ENCODE results near the gene GID4. TPM values are rescaled to one million over a fixed set of nuclear protein-coding genes. Genes with fewer than 3 reads are reported as not detected.

Gene GID4
- total RNA-seq, 1 donor from 2014 or later: 8.3 TPM

DNA sequence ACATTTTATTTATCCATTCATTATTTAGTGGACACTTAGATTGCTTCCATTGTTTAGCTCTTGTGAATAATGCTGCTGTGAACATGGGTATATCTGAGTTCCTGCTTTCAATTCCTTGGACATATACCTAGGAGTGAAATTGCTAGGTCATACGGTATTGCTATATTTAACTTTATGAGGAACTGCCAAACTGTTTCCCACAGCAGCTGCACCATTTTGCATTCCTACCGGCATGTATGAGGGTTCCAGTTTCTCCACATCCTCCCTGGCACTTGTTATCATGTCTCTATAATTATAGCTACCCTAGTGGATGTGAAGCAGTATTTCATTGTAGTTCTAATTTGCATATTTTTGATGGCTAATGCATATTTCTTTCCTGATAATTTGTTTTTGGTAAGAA is 24.8 kb downstream of the GID4 start:
- Histone ChIP-seq H3K36me3 (peaks cover 54 to 63% of the 10 kb centered on the region in 2 donors), H3K27ac (no peak overlapping the region)
- intact Hi-C loops (cut with DNase I): no loop called here

DNA sequence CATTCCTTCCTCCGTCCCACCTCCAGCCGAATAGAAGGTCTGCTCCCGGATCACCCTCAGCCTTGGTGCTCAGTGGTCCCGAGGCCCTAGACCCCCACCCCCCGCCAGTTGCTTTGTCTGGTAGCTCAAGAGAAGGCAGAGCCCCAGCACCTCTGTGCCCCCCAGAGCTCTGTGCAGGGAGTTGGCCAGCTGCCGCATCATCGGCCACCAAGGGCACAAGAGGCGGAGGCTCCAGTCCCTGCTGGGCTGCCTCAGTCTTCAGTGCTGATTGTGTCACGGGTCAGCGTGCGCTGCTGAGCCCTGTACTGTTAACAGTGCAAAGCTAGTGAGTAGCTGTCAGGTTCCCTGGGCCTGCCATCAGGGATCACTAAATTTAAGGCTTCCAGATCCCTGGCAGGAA is 26.3 kb downstream of the GID4 start:
- DNase-seq (ENCODE audit: low spot score in 2 of 2): no peak
- Histone ChIP-seq H3K27me3 (no peaks in the 10 kb centered on the region), H3K9me3 (no peaks in the 10 kb centered on the region), H3K27ac (no peak overlapping the region), H3K36me3 (peaks cover 45 to 52% of the 10 kb centered on the region in 2 donors), H3K4me1 (no peaks in the 10 kb centered on the region), H3K4me3 (no peak overlapping the region)
- TF ChIP-seq, protein P1, sequence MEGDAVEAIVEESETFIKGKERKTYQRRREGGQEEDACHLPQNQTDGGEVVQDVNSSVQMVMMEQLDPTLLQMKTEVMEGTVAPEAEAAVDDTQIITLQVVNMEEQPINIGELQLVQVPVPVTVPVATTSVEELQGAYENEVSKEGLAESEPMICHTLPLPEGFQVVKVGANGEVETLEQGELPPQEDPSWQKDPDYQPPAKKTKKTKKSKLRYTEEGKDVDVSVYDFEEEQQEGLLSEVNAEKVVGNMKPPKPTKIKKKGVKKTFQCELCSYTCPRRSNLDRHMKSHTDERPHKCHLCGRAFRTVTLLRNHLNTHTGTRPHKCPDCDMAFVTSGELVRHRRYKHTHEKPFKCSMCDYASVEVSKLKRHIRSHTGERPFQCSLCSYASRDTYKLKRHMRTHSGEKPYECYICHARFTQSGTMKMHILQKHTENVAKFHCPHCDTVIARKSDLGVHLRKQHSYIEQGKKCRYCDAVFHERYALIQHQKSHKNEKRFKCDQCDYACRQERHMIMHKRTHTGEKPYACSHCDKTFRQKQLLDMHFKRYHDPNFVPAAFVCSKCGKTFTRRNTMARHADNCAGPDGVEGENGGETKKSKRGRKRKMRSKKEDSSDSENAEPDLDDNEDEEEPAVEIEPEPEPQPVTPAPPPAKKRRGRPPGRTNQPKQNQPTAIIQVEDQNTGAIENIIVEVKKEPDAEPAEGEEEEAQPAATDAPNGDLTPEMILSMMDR (IDR thresholded peaks at IDR 0.05): no peak
- intact Hi-C loops (cut with DNase I): no loop called here

More for the DNA sequence above, 24.8 kb downstream of the GID4 start:
- H3K4me3 ChIP-seq: no peak overlapping the region
- DNase-seq (ENCODE audit: low spot score in 2 of 2): no peak
- no peaks in the 10 kb centered on the region for H3K27me3 ChIP-seq
- TF ChIP-seq, protein P1 (IDR thresholded peaks at IDR 0.05): no peak
- no peaks in the 10 kb centered on the region for H3K9me3 ChIP-seq
- H3K4me1 ChIP-seq: no peaks in the 10 kb centered on the region

DNA sequence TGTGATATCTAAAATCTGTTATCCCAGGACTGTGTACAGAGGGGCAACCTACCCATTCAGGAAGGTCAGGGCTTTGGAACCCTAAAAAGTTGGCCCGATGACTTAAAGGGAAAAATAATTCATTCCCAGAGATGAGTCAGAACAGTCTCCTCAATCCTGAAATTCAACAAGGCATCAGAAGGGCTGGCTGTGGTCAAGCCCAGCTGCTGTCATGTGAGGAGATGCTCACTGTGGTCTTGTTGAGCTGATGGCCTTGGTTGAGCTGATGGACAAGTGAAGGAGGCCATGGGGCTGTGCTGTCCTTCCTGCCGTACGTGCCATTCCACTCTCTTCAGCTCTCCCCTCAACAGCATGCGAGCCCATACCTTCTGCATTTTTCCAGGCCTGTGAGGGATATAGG is 27.7 kb downstream of the GID4 start:
- H3K4me1 ChIP-seq: peaks cover 0 to 5% of the 10 kb centered on the region in 2 donors
- DNase-seq (ENCODE audit: low spot score in 2 of 2): no peak
- no peak overlapping the region for H3K27ac ChIP-seq
- TF ChIP-seq, protein P1 (IDR thresholded peaks at IDR 0.05): no peak
- intact Hi-C loops (cut with DNase I): no loop called here
- no peak overlapping the region for H3K4me3 ChIP-seq
- peaks cover 33 to 40% of the 10 kb centered on the region in 2 donors for H3K36me3 ChIP-seq
- H3K27me3 ChIP-seq: no peaks in the 10 kb centered on the region
- no peaks in the 10 kb centered on the region for H3K9me3 ChIP-seq

DNA sequence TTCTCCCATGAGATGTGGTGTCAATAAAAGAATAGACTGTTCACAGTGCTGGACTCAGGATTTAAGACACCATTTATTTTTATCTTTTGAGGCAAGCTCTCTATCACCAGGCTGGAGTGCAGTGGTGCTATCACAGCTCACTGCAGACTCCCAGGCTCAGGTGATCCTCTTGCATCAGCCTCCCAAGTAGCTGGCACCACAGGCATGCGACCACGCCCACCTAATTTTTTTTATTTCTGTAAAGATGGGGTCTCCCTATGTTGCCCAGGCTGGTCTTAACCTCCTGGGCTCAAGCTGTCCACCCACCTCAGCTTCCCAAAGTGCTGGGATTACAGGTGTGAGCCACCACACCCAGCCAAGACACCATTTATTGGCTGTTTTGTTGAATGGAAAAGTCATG is 29.9 kb downstream of the GID4 start:
- H3K27ac ChIP-seq: no peak overlapping the region
- no peaks in the 10 kb centered on the region for H3K9me3 ChIP-seq
- no peak for DNase-seq (ENCODE audit: low spot score in 2 of 2)
- intact Hi-C loops (cut with DNase I): no loop called here
- no peak overlapping the region for H3K4me3 ChIP-seq
- peaks cover 0 to 5% of the 10 kb centered on the region in 2 donors for H3K4me1 ChIP-seq
- H3K27me3 ChIP-seq: no peaks in the 10 kb centered on the region
- H3K36me3 ChIP-seq: peaks cover 16 to 24% of the 10 kb centered on the region in 2 donors
- TF ChIP-seq, protein P1 (IDR thresholded peaks at IDR 0.05): no peak

DNA sequence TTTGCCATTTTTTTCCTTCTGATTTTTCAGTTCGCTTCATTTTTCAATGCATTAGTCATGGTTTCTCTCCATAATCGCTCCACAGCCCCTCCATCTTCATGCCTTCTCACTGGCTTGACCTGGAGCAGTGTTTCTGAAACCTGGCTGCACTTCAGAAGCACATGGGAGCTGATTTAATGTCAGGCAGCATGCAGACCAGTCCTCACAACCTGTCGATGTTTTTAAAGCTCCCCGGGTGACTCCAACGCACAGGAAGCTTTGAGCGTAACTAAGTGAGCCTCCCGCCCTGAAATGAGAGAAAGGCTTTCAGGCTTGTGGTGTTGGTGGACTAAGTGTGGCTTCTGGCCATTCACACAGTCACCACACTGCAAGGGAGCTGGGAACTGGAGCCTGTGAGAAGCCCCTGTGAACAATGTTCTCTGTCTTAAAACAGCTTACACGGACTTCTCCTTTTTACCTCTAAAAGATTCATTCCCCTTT is 31.7 kb downstream of the GID4 start:
- H3K27ac ChIP-seq: no peak overlapping the region
- H3K9me3 ChIP-seq: no peaks in the 10 kb centered on the region
- H3K36me3 ChIP-seq: peaks cover 6 to 8% of the 10 kb centered on the region in 2 donors
- no peaks in the 10 kb centered on the region for H3K27me3 ChIP-seq
- H3K4me1 ChIP-seq: peaks cover 0 to 5% of the 10 kb centered on the region in 2 donors
- H3K4me3 ChIP-seq: peak overlapping the region in 1 of 2 donors; percentile 39
- TF ChIP-seq, protein P1 (IDR thresholded peaks at IDR 0.05): no peak
- no peak for DNase-seq (ENCODE audit: low spot score in 2 of 2)
- intact Hi-C loops (cut with DNase I): no loop called here

DNA sequence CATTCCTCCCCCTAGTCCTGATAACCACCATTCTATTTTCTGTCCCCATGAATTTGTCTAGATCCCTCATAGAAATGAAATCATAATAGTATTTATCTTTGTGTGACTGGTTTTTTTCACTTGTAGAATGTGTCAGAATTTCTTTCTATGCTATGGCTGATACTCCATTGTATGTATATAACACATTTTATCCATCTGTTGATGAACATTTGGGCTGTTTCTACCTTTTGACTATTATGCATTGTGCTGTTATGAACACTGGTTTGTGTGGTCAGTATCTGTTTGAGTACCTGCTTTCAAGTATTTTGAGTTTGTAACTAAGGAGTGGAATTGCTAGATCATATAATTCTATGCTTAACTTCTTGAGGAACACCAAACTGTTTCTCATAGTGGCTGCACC is 32.5 kb downstream of the GID4 start:
- Histone ChIP-seq H3K27me3 (no peaks in the 10 kb centered on the region), H3K4me3 (no peak overlapping the region), H3K4me1 (peaks cover 0 to 5% of the 10 kb centered on the region in 2 donors), H3K9me3 (no peaks in the 10 kb centered on the region), H3K27ac (no peak overlapping the region), H3K36me3 (peaks cover 0 to 4% of the 10 kb centered on the region in 2 donors)
- no peak for DNase-seq (ENCODE audit: low spot score in 2 of 2)
- TF ChIP-seq, protein P1 (IDR thresholded peaks at IDR 0.05): no peak
- intact Hi-C loops (cut with DNase I): no loop called here

Measured in ascending aorta (tissue), 2 donors.